ENCODE results near the gene RND2. TPM values are rescaled to one million over a fixed set of nuclear protein-coding genes. Genes with fewer than 3 reads are reported as not detected.
A peak's percentile ranks its signal among the peaks of the same experiment; 100 is the strongest.

The RND2 gene
- total and polyA plus RNA-seq, 2 of the 13 experiments (the other 11 are each of a cell fraction or from before 2014, with no cell fraction given) = 0.05 to 0.11 TPM

DNA sequence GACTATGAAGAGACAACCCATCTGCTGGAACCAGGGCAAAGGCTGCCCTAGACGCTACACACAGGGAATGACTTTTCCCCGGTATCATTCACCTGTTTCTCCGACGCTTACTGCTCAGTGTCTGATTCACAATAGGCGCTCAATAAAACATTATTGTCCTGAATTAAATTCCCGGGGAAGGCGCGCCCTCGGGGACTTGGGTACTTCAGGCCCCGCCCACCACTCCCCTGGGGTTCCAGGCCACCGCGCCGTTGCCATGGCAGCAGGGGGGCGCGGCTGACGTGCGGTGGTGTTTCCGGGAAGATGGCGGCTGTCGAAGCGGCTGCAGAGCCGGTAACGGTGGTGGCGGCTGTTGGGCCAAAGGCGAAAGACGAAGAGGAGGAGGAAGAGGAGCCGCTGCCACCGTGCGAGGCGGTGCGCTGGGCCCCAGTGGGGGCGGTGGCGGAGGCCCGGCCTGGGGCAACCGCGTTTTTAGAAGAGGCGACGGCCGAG is 44.7 kb upstream of the RND2 start, which contains the start of gene RUNDC1 (continued):
- TF ChIP-seq, protein P1, sequence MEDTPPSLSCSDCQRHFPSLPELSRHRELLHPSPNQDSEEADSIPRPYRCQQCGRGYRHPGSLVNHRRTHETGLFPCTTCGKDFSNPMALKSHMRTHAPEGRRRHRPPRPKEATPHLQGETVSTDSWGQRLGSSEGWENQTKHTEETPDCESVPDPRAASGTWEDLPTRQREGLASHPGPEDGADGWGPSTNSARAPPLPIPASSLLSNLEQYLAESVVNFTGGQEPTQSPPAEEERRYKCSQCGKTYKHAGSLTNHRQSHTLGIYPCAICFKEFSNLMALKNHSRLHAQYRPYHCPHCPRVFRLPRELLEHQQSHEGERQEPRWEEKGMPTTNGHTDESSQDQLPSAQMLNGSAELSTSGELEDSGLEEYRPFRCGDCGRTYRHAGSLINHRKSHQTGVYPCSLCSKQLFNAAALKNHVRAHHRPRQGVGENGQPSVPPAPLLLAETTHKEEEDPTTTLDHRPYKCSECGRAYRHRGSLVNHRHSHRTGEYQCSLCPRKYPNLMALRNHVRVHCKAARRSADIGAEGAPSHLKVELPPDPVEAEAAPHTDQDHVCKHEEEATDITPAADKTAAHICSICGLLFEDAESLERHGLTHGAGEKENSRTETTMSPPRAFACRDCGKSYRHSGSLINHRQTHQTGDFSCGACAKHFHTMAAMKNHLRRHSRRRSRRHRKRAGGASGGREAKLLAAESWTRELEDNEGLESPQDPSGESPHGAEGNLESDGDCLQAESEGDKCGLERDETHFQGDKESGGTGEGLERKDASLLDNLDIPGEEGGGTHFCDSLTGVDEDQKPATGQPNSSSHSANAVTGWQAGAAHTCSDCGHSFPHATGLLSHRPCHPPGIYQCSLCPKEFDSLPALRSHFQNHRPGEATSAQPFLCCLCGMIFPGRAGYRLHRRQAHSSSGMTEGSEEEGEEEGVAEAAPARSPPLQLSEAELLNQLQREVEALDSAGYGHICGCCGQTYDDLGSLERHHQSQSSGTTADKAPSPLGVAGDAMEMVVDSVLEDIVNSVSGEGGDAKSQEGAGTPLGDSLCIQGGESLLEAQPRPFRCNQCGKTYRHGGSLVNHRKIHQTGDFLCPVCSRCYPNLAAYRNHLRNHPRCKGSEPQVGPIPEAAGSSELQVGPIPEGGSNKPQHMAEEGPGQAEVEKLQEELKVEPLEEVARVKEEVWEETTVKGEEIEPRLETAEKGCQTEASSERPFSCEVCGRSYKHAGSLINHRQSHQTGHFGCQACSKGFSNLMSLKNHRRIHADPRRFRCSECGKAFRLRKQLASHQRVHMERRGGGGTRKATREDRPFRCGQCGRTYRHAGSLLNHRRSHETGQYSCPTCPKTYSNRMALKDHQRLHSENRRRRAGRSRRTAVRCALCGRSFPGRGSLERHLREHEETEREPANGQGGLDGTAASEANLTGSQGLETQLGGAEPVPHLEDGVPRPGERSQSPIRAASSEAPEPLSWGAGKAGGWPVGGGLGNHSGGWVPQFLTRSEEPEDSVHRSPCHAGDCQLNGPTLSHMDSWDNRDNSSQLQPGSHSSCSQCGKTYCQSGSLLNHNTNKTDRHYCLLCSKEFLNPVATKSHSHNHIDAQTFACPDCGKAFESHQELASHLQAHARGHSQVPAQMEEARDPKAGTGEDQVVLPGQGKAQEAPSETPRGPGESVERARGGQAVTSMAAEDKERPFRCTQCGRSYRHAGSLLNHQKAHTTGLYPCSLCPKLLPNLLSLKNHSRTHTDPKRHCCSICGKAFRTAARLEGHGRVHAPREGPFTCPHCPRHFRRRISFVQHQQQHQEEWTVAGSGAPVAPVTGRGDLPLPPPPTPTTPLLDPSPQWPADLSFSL (CRISPR knock-in tag; IDR thresholded peaks at IDR 0.05) = no peak
- no peak for TF ChIP-seq ZNF598 (CRISPR knock-in tag; IDR thresholded peaks at IDR 0.05; ENCODE audit: borderline replicate concordance)
- TF ChIP-seq TEAD2 (CRISPR knock-in tag; IDR thresholded peaks at IDR 0.05) = no peak
- TF ChIP-seq NFYC (CRISPR knock-in tag; IDR thresholded peaks at IDR 0.05) = no peak; the same call in 1 of the 2 replicates
- no peak for TF ChIP-seq ZNF883 (CRISPR knock-in tag; IDR thresholded peaks at IDR 0.05; ENCODE audit: not compliant biosample characterization)
- no peak for TF ChIP-seq ZNF253 (CRISPR knock-in tag; IDR thresholded peaks at IDR 0.05; ENCODE audit: borderline replicate concordance)
- TF ChIP-seq CREB1 (IDR thresholded peaks at IDR 0.05) = peak; percentile 65; the same call in 1 of the 2 replicates
- peak; percentile 70 for TF ChIP-seq CREB1 (CRISPR knock-in tag; IDR thresholded peaks at IDR 0.05)
- TF ChIP-seq ZNF350 (CRISPR knock-in tag; IDR thresholded peaks at IDR 0.05; ENCODE audit: borderline replicate concordance, low read depth) = no peak; the same call in 1 of the 2 replicates
- no peak; the same call in 1 of the 2 replicates for TF ChIP-seq ARID3A (IDR thresholded peaks at IDR 0.05; ENCODE audit: low read depth, low read length)
- no peak; the same call in 1 of the 2 replicates for TF ChIP-seq MXD3 (CRISPR knock-in tag; IDR thresholded peaks at IDR 0.05)
- no peak for TF ChIP-seq ZFY (CRISPR knock-in tag; IDR thresholded peaks at IDR 0.05)
- TF ChIP-seq SP5 (CRISPR knock-in tag; IDR thresholded peaks at IDR 0.05; ENCODE audit: borderline replicate concordance, low read depth) = peak; percentile 57
- TF ChIP-seq, protein P2, sequence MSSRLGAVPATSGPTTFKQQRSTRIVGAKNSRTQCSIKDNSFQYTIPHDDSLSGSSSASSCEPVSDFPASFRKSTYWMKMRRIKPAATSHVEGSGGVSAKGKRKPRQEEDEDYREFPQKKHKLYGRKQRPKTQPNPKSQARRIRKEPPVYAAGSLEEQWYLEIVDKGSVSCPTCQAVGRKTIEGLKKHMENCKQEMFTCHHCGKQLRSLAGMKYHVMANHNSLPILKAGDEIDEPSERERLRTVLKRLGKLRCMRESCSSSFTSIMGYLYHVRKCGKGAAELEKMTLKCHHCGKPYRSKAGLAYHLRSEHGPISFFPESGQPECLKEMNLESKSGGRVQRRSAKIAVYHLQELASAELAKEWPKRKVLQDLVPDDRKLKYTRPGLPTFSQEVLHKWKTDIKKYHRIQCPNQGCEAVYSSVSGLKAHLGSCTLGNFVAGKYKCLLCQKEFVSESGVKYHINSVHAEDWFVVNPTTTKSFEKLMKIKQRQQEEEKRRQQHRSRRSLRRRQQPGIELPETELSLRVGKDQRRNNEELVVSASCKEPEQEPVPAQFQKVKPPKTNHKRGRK (CRISPR knock-in tag; IDR thresholded peaks at IDR 0.05) = no peak
- TF ChIP-seq ZNF570 (CRISPR knock-in tag; IDR thresholded peaks at IDR 0.05; ENCODE audit: borderline replicate concordance) = no peak
- TF ChIP-seq ZNF382 (CRISPR knock-in tag; IDR thresholded peaks at IDR 0.05; ENCODE audit: borderline replicate concordance) = no peak

All from HepG2 (cell line).